Stomach (tissue), 9 donors: Measurements from ENCODE around the gene GPR158. TPM values are rescaled to one million over a fixed set of nuclear protein-coding genes. Genes with fewer than 3 reads are reported as not detected.
"Not testable (repeated sequence)": the region's sequence is repeated elsewhere in the genome, so short reads cannot be mapped to it uniquely, and the experiment has no call there.

ENCODE experiments used
- DNase-seq, 2 donors: peaks; one replicate each; pipeline versions ENCODE4 v3.0.0 to v3.0.0-alpha.2; 2013 to 2019
- H3K27ac ChIP-seq, 5 donors: fragments of 200-600 bp in 4 of 5; sonication (generic) in 4 of 5; one replicate each; pipeline ENCODE4 v1.5.1; 2013 to 2019; ENCODE audit warnings: mild to moderate bottlenecking in 1 of 5, moderate library complexity in 1 of 5
- H3K27me3 ChIP-seq, 3 donors: fragments of 200-600 bp; sonication (generic); one replicate each; pipeline ENCODE4 v1.5.1; 2017 to 2019; ENCODE audit warnings: mixed run types in 1 of 3
- H3K36me3 ChIP-seq, 4 donors: fragments of 200-600 bp; sonication (generic); 1 replicate in 3 of 4; 2 replicates in 1 of 4; pipeline ENCODE4 v1.5.1; 2016 to 2019
- H3K4me1 ChIP-seq, 4 donors: fragments of 200-600 bp; sonication (generic); one replicate each; pipeline ENCODE4 v1.5.1; 2016 to 2019
- H3K4me3 ChIP-seq, 4 donors: fragments of 200-600 bp; sonication (generic) in 3 of 4; one replicate each; pipeline ENCODE4 v1.5.1; 2016 to 2019; ENCODE audit warnings: mild to moderate bottlenecking in 1 of 4
- H3K9me3 ChIP-seq, 4 donors: fragments of 200-600 bp; sonication (generic); one replicate each; pipeline ENCODE4 v1.5.1; 2016 to 2019
- CTCF ChIP-seq, 7 experiments: fragments of 450-650 bp in 4 of 7; fragments of 200-600 bp in 3 of 7; sonication (generic) in 3 of 7; IDR thresholded peaks; one replicate each; pipeline ENCODE4 v1.5.1; 2016 to 2019; ENCODE audit warnings: antibody characterized with exemption in 7 of 7, control low read depth in 2 of 7, mild to moderate bottlenecking in 1 of 7
- EP300 ChIP-seq: sonication (generic); formaldehyde crosslinking; IDR thresholded peaks from one replicate; pipeline ENCODE4 v1.6.1; 2017; ENCODE audit warnings: antibody characterized with exemption
- POLR2A ChIP-seq, 4 donors: fragments of 450-650 bp; IDR thresholded peaks; one replicate each; pipeline ENCODE4 v1.6.1; 2016; ENCODE audit warnings: antibody characterized with exemption in 4 of 4, control low read depth in 2 of 4, mild to moderate bottlenecking in 1 of 4, moderate library complexity in 1 of 4
- POLR2AphosphoS5 ChIP-seq, 3 donors: sonication (generic); formaldehyde crosslinking; IDR thresholded peaks; one replicate each; pipeline ENCODE4 v1.6.1; 2016; ENCODE audit warnings: antibody characterized with exemption in 3 of 3
- WGBS, 5 donors: extraction: QIAGEN DNeasy Blood & Tissue Kit in 3 of 5; methylation state at CpG; one replicate each; pipeline versions ENCODE4 v1.1.5 to v1.1.7; 2013 to 2018; 5-methylcytosine and 5-hydroxymethylcytosine counted together
- intact Hi-C: fragments of 100-400 bp; cut with DNase I; formaldehyde crosslinking; loops from one replicate; pipeline ENCODE4 v1.15.1; 2023; ENCODE audit warnings: low total_unique reads
- polyA plus RNA-seq, 3 donors: library from polyadenylated mRNA; stranded (reverse); fragments of 200-250 nt; gene quantifications; one replicate each; pipeline ENCODE4 v1.2.3, GENCODE V29; 2013
- total RNA-seq, 5 donors: library from RNA; depleted of rRNA; stranded (reverse); fragments of >200 nt; gene quantifications; one replicate each; pipeline versions ENCODE4 v1.1.0 to v1.2.3, GENCODE V29; 2014 to 2016
- donor health status: healthy with polysubstance abuse.
- donor health status: Bipolar disorder and iron deficiency.
- donor health status: healthy.

Gene GPR158
- total and polyA plus RNA-seq, 8 donors: 0.05 to 1.1 (median 0.20) TPM; not detected in 4

GRCh38 chr10:25306386-25306785 lies 131.6 kb downstream of the GPR158 start:
- Histone ChIP-seq H3K27ac (no peak overlapping the region), H3K9me3 (peaks cover 0 to 20% (median 9%) of the 10 kb centered on the region in 4 donors), H3K27me3 (no peaks in the 10 kb centered on the region), H3K36me3 (no peaks in the 10 kb centered on the region), H3K4me1 (no peaks in the 10 kb centered on the region), H3K4me3 (no peak overlapping the region)
- TF ChIP-seq POLR2A (IDR thresholded peaks at IDR 0.05): no peak
- TF ChIP-seq EP300: no peak
- TF ChIP-seq POLR2AphosphoS5 (IDR thresholded peaks at IDR 0.05): no peak
- TF ChIP-seq CTCF (IDR thresholded peaks at IDR 0.05): no peak
- DNase-seq: no peak
- 71 to 85% (median 80%) methylated on average over 1 of the region's 1 CpG for WGBS, 5 donors
- intact Hi-C loops: no loop called here

GRCh38 chr10:25308278-25308677 lies 133.5 kb downstream of the GPR158 start:
- Histone ChIP-seq H3K4me1 (no peaks in the 10 kb centered on the region), H3K4me3 (no peak overlapping the region), H3K27me3 (no peaks in the 10 kb centered on the region), H3K9me3 (peaks cover 0 to 20% (median 9%) of the 10 kb centered on the region in 4 donors), H3K36me3 (no peaks in the 10 kb centered on the region), H3K27ac (no peak overlapping the region)
- TF ChIP-seq POLR2AphosphoS5 (IDR thresholded peaks at IDR 0.05) (no peak), POLR2A (IDR thresholded peaks at IDR 0.05) (no peak)
- no peak for DNase-seq
- intact Hi-C loops: no loop called here
- 45 to 70% (median 64%) methylated on average over 2 to 3 of the region's 3 CpGs for WGBS, 5 donors

- DNase-seq, H3K27me3 ChIP-seq, H3K27ac ChIP-seq, H3K4me1 ChIP-seq, H3K36me3 ChIP-seq, intact Hi-C loops, H3K4me3 ChIP-seq: not testable (repeated sequence)
- 83 to 95% (median 86%) methylated on average over 9 of the region's 9 CpGs for WGBS, 5 donors
- peaks cover 0 to 14% (median 0%) of the 10 kb centered on the region in 4 donors for H3K9me3 ChIP-seq
Observed at GRCh38 chr10:25317596-25318211, 142.9 kb downstream of the GPR158 start.

GRCh38 chr10:25327273-25327672 lies 152.5 kb downstream of the GPR158 start:
- Histone ChIP-seq H3K27me3 (no peaks in the 10 kb centered on the region), H3K9me3 (peaks cover 0 to 14% (median 8%) of the 10 kb centered on the region in 4 donors), H3K27ac (no peak overlapping the region), H3K36me3 (no peaks in the 10 kb centered on the region), H3K4me1 (no peaks in the 10 kb centered on the region), H3K4me3 (no peak overlapping the region)
- DNase-seq: no peak
- TF ChIP-seq POLR2AphosphoS5 (IDR thresholded peaks at IDR 0.05): no peak
- no peak for TF ChIP-seq CTCF (IDR thresholded peaks at IDR 0.05)
- TF ChIP-seq POLR2A (IDR thresholded peaks at IDR 0.05): no peak
- no peak for TF ChIP-seq EP300
- 24 to 68% (median 61%) methylated on average over 3 of the region's 3 CpGs for WGBS, 5 donors
- intact Hi-C loops: no loop called here

- Histone ChIP-seq H3K4me3 (no peak overlapping the region), H3K27ac (no peak overlapping the region), H3K36me3 (no peaks in the 10 kb centered on the region), H3K9me3 (peaks cover 0 to 7% (median 4%) of the 10 kb centered on the region in 4 donors), H3K27me3 (no peaks in the 10 kb centered on the region), H3K4me1 (no peaks in the 10 kb centered on the region)
- WGBS, 5 donors: 55 to 78% (median 64%) methylated on average over 3 of the region's 3 CpGs
- intact Hi-C loops: no loop called here
- no peak for DNase-seq
- TF ChIP-seq EP300: no peak
- no peak for TF ChIP-seq CTCF (IDR thresholded peaks at IDR 0.05)
- no peak for TF ChIP-seq POLR2A (IDR thresholded peaks at IDR 0.05)
- no peak for TF ChIP-seq POLR2AphosphoS5 (IDR thresholded peaks at IDR 0.05)
Observed at GRCh38 chr10:25328361-25328760, 153.6 kb downstream of the GPR158 start.

GRCh38 chr10:25329587-25329986 lies 154.8 kb downstream of the GPR158 start:
- H3K27ac ChIP-seq, DNase-seq, H3K4me3 ChIP-seq, H3K36me3 ChIP-seq, H3K9me3 ChIP-seq, H3K4me1 ChIP-seq, intact Hi-C loops, H3K27me3 ChIP-seq: not testable (repeated sequence)
- WGBS, 5 donors: 82 to 92% (median 88%) methylated on average over 5 of the region's 5 CpGs
